GM18505 (cell line): ENCODE data around the gene NOP16.

Experiments used
- ATAC-seq: cut with Tn5 transposase; IDR thresholded peaks from one replicate; pipeline ENCODE4 v1.9.1; 2021; ENCODE audit not compliant: unreplicated experiment
- POLR2A ChIP-seq: IDR thresholded peaks from 4 replicates; pipeline ENCODE4 v1.6.1; 2011; ENCODE audit warnings: borderline replicate concordance; ENCODE audit not compliant: insufficient read depth, insufficient read length; ENCODE audit errors: extremely low read depth

The NOP16 gene

DNA sequence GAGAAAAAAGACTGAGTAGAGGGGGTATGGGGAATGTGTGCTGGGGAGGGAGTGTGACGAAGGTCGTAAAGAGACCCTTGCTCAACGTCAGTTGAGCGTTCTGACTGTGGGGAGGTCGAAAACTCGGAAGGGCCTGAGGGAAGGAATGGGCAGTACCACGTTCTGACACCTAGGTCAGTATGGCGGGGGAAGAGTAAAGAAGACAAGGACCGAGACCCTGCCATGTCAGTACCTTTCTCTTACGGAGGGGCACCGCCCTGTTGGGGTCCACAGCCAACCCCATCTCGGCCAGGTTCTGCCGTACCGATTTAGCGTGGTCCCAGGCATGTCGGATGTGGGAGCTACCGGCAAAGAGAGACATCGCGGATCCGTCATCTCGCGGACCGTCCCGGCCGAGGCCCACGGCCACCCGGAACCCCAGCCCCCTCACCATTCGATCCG is 375 bp downstream of the NOP16 start:
- no peak for ATAC-seq
- TF ChIP-seq POLR2A = no peak

DNA sequence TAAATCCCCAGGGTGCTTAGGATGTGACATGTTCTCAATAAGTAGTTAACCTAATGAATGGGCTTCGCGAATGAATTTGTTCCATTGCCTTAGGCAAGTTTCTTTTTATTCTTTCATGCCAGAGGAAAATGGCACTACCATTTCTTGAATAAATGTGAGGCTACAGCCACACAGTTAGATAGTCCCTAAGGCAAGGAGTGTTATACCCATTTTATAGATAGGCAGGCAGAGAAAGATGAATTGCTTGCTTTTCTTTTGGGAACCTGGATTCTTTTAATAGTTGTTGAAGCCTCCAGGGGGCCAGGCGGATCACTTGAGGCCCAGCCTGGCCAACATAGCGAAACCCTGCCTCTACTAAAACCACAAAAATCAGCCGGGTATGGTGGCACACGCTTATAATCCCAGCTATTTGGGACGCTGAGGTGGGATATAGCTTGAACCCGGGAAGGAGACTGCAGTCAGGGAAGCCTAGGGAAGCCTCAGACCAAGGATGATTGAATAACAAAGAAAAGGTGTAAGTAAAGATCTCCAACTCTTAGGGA is 943 bp downstream of the NOP16 start:
- ATAC-seq = no peak
- no peak for TF ChIP-seq POLR2A

DNA sequence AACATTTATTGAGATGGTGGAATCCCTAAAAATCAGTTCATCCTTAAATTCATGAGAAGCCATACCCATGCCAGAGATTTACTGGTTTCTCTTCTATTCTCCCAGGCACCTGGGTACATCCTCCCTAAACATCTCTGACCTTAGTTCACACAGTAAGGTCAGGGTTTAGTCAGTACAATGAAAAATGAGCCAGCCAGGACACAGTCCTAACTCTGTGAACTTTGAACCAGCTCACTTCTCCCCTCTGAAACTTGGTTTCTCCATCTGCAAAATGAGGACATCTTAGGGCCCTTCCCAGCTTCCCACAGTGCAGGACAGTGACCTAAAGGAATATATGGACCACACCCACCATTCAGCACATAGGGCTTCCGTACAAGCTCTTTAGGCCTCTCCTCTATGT is 1.9 kb downstream of the NOP16 start:
- no peak for TF ChIP-seq POLR2A
- ATAC-seq = no peak

DNA sequence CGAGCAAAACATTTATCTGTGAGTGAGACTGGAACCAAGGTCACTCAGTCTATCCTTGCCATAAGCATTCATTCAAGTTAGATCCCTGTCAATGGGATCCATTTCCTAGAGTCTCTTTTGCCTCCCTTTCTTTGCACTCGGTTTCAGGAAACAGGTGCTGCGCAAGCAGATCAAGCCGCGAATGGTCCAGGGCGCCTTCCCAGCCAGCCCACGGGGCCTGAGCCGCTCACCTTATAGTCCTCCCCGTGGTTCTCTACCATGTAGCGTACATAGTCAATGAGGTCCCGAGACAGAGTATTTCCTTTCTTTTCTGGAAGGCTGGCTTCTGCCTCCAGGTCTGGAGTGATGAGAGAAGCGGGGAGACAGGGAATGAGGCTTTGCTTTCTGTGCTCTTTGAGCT is 3.4 kb downstream of the NOP16 start:
- ATAC-seq = no peak
- no peak for TF ChIP-seq POLR2A

DNA sequence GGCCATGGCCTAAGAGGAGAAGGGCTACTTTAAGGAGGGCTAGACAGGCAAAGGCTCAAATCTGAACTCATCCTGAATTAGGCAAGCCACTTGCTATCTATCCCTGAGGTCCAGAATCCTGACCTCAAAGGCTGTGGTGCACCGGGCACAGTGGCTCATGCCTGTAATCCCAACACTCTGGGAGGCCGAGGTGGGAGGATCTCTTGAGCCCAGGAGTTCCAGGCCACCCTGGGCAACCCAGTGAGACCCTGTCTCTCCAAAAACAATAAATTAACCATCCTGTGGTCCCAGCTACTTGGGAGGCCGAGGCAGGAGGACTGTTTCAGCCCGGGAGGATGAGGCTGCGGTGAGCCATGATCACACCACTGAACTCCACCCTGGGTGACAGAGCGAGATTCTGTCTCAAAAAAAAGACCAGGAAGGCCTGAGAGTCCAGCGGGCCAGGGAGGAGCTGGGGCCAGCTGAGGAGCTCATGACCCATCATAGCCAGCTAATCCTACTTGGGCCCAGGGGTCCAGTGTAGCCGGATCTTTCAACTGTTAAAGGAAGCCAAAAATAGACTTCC is 4.0 kb downstream of the NOP16 start:
- TF ChIP-seq POLR2A = no peak
- no peak for ATAC-seq

DNA sequence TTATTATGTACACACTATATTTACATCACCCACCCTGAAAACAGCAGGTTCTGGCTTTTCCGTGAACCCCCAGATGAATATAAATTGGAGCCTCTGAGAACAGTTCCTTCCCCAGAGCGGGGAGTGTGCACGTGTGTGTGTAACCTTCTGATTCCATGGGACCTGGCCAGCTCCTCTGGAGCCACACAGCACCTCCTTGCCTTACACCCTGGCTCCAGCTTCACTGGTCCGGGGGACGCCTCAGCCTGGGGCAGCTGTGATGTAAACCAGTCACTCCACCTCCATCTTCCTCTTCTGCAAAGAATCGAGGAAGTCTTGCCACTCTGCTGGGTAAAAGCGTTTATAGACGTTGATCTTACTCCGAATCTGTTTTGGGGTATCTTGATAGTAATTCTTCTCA is 4.4 kb downstream of the NOP16 start:
- ATAC-seq = no peak
- no peak for TF ChIP-seq POLR2A

DNA sequence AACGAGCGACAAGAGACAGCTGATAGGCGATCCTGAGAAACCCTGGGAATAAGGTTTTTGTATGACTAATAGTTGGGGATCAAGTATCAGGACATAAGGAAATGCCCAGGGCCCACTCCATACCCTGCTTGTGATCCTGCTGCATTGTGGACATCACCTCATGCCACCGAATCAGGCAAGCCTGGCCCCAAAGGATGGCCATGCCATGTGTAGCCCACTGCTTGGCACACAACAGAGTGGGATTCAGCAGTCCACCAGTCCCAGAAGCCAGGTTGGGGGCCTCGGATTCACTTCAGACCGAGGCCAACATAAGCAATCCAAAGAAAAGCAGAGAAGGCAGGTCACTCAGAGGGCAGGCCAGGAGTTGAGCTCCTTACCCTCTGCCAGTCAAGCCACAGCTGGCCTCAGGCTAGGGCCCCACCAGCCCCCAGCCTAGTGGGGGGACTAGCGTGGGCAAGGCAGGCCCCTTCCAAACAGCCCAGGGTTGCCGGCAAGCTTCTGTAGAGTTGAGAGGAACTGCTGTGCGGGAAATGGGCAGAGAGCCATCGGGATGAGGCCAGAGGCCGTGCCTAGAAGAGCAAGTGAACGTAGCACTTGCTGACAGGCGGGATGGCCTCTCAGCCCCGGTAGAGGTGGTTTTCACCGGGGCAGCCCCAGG is 5.0 kb downstream of the NOP16 start:
- no peak for TF ChIP-seq POLR2A
- ATAC-seq = no peak

DNA sequence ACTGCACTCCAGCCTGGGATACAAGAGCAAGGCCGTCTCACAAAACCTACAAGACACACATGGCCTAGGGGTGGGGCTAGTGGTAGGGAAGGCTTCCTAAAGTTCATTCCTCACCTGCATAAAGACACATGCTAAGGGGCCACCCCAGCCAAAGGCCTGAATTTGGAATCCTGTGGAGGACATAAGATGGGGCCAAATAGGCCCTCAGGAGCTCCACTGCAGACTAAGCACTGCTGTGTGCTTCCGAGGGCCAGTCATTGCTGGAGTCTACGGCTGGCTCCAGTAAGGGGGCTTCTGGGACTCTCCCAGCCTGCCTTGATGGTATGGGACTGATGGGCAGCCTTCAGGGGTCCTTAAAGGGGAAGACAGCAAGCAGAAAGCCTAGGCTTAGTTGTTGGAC is 5.7 kb downstream of the NOP16 start:
- peak; percentile 9 for TF ChIP-seq POLR2A
- ATAC-seq = no peak

DNA sequence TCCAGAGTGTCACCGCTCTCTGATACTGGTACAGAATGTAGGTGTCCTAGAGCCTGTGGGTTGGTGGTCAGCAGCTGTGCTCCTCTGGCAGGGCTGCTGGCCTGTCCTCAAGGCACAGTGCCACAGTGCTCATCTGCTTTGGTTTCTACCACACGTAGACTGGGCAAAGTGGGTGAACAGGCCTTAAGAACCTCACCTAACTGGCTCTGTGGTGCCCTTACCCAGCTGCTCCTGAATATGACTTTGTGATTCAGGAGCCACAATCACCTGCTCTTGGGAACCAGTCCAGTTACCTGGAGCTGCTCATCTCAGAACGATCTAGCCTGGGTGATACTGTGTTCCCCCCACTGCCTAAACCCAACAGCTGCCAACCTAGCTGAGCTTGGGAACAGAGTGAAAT is 6.4 kb downstream of the NOP16 start:
- ATAC-seq = no peak
- peak; percentile 7 for TF ChIP-seq POLR2A

DNA sequence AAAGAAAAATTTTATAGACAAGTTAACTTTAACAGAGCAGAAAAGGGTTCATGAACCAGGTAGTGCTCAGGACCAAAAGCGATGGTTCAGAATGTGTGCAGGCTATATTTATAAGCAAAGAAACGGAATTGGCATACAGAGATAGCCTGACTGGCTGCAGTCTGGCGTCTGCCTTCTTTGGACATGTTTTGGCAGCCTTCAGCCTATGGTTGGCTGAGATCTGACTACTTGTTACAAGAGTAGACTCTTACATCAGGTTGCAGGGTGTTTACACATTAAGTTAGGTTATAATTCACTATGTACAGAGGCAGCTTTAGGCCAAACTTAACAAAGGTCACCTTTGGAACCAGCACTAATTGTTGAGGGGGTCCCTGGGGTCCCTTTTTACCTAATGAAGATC is 7.0 kb downstream of the NOP16 start:
- no peak for TF ChIP-seq POLR2A
- ATAC-seq = no peak

DNA sequence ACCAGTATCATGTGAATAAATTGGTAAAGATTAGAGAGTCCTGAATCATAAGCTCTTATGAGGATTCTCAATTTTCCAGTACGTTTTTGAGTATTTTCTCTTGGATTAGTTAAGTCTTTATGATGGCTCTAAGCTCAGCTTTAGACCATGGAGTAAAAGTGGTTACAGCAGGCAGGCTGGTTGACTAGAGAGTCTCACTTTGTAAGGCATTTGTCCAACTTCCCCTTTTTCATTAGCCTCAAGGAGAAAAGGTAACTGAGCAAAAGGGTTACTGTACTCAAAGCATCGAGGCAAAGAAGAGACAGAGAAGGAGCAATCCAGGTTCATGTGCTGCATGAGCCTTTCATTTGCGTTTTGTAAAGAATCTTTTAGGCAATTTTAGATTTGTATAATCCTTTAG is 8.5 kb downstream of the NOP16 start:
- ATAC-seq = peak; percentile 63
- no peak for TF ChIP-seq POLR2A

DNA sequence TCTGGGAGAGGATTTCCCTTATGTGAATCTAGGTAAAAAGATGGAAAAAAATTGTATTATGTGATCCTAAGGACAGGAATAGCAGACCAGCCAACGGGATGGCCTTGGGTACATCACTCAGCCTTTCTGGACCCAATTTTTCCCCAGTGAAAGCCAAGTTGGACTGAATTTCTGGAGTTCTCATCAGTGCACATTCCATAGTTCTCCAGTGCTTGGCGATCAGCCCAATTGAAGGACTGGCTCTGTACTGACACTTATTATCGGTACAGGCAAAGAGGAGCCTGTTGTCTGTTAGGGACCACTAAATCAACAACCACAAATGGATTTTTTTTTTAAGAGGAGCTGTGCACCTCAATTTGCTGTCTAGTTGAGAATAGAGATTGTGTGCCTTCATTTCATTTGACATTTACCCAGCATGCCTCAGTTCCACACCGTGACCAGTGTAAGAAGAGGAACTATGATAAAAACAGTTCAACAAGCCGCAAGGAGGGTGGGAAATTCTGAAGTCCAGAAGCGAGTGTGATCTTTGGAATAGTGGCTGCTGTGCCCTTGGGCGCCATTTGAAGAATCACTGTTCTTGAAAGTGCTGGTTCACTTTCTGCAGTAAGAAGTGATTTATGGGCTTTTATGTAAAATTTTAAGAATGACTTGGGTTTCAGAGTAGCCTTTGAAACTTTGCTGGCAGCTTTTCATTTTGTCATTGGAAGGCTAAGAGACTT is 15.1 kb downstream of the NOP16 start:
- no peak for ATAC-seq
- TF ChIP-seq POLR2A = no peak

DNA sequence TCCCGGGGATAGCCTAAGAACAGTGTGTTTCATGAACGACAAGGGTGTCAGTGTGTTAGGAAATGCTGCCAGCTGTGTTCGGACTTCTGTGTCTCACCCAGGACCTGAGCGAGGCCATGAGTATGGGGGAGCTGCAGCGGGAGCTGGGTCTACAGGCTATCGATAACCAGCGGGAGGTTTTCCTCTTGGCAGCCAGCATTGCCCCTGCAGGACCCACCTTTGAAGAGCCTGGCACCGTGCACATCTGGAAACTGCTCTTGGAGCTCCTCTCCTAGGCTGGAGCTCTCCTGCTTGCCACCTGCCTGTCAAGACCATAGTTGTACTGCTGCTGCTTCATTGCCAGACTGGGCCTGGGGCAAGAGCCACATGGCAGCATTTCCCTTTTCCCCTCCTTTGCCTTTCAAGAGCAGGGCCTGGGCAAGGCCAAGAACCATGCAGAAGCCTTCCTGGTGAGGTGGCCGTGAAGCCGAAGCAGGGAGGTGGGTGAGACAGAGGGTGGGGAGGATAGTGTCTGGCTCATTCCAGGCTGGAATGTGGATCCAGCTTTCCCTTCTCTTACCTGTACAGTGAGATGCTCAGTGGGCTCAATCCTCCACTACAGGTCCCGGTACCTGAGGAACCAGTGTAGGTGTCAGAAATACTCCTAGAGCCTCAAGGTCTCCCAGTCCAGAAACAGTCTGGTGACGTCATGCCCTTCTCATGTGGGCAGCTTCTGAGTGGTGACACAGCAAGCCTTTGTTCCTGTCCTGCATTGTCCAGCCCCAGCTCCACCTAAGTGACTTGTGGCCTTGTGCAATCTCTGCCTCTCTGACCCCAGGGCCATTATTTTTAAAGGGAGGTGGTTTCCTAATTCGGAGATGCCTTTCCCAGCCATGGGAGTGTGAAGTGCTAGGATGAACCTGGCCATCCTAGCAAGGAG is 16.5 kb downstream of the NOP16 start:
- no peak for ATAC-seq
- no peak for TF ChIP-seq POLR2A
